MM.1S (cell line): ENCODE results near the gene COL27A1.

Experiments used
- EZH2 ChIP-seq: fragments of 300-600 bp; sonication (generic); optimal IDR thresholded peaks from 2 replicates; pipeline ENCODE3; 2017; ENCODE audit warnings: low read depth, mild to moderate bottlenecking, antibody characterized with exemption, low read length, mixed read lengths
- TF ChIP-seq, protein P1 (sequence below): fragments of 300-600 bp; sonication (generic); IDR thresholded peaks from 2 replicates; pipeline ENCODE4 v1.5.1; 2016; ENCODE audit warnings: antibody characterized with exemption, low read length, mixed read lengths

DNA sequence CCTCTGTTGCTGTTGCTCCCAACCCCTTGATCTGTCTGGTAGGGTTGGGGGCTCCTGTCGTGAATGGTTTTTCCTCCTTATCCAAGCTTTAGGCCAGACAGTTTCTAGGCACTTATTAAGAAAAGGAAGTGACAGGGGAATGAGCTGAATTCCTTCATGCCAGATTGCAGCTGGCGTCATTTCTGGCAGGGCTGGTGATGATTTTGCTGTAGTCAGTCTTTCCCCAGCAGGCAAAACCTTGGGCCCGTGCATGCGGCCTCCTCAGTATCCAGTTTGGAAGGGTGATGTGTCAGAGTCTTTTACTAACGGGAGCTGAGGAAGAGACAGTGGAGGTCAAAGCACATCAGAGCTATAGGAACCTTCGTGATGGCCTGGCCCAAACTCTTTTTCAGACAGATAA is 58.8 kb downstream of the COL27A1 start:
- TF ChIP-seq, protein P1, sequence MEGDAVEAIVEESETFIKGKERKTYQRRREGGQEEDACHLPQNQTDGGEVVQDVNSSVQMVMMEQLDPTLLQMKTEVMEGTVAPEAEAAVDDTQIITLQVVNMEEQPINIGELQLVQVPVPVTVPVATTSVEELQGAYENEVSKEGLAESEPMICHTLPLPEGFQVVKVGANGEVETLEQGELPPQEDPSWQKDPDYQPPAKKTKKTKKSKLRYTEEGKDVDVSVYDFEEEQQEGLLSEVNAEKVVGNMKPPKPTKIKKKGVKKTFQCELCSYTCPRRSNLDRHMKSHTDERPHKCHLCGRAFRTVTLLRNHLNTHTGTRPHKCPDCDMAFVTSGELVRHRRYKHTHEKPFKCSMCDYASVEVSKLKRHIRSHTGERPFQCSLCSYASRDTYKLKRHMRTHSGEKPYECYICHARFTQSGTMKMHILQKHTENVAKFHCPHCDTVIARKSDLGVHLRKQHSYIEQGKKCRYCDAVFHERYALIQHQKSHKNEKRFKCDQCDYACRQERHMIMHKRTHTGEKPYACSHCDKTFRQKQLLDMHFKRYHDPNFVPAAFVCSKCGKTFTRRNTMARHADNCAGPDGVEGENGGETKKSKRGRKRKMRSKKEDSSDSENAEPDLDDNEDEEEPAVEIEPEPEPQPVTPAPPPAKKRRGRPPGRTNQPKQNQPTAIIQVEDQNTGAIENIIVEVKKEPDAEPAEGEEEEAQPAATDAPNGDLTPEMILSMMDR: no peak
- no peak for TF ChIP-seq EZH2
